GM23338 (cell line): ENCODE measurements around the gene SCRG1. TPM values are rescaled to one million over a fixed set of nuclear protein-coding genes. Genes with fewer than 3 reads are reported as not detected.

Source experiments
- ATAC-seq: fragments of 200-7000 bp; cut with Tn5 transposase; 3 replicates; pipeline ENCODE4 v1.9.1; 2020
- DNase-seq: peaks from one replicate; pipeline ENCODE4 v3.0.0-alpha.2; 2015; ENCODE audit warnings: low spot score
- H2AFZ ChIP-seq: fragments of 200-600 bp; sonication (generic); 2 replicates; pipeline ENCODE4 v1.8.0; 2016; ENCODE audit warnings: antibody characterized with exemption, mild to moderate bottlenecking, moderate library complexity
- H3F3A ChIP-seq: fragments of 200-600 bp; sonication (generic); replicated peaks from 2 replicates; pipeline ENCODE4 v1.8.0; 2017; ENCODE audit warnings: antibody characterized with exemption, mixed run types, low read depth
- H3K27ac ChIP-seq: fragments of 200-600 bp; sonication (generic); 2 replicates; pipeline ENCODE4 v1.6.1; 2016; ENCODE audit warnings: low read depth
- H3K27me3 ChIP-seq: fragments of 200-600 bp; sonication (generic); 2 replicates; pipeline ENCODE4 v1.8.0; 2016; ENCODE audit warnings: mild to moderate bottlenecking, mixed run types, moderate library complexity; ENCODE audit not compliant: insufficient read depth
- H3K36me3 ChIP-seq: fragments of 200-600 bp; sonication (generic); 2 replicates; pipeline ENCODE4 v1.8.0; 2016; ENCODE audit warnings: mild to moderate bottlenecking; ENCODE audit not compliant: insufficient read depth
- H3K4me1 ChIP-seq: fragments of 200-600 bp; sonication (generic); 2 replicates; pipeline ENCODE4 v1.8.0; 2016; ENCODE audit warnings: mild to moderate bottlenecking, moderate library complexity; ENCODE audit not compliant: insufficient read depth
- H3K4me2 ChIP-seq: fragments of 200-600 bp; sonication (generic); 2 replicates; pipeline ENCODE4 v1.7.1; 2017; ENCODE audit warnings: mixed run types
- H3K4me3 ChIP-seq: fragments of 200-600 bp; sonication (generic); 2 replicates; pipeline ENCODE4 v1.6.1; 2016; ENCODE audit warnings: mixed run types
- H3K79me2 ChIP-seq: fragments of 200-600 bp; sonication (generic); replicated peaks from 2 replicates; pipeline ENCODE4 v1.8.0; 2017; ENCODE audit warnings: mild to moderate bottlenecking; ENCODE audit not compliant: insufficient read depth
- H3K9me2 ChIP-seq: fragments of 200-600 bp; sonication (generic); 2 replicates; pipeline ENCODE4 v1.8.0; 2017; ENCODE audit not compliant: insufficient read depth
- H4K20me1 ChIP-seq: fragments of 200-600 bp; sonication (generic); replicated peaks from 2 replicates; pipeline ENCODE4 v1.8.0; 2017; ENCODE audit warnings: mild to moderate bottlenecking; ENCODE audit not compliant: insufficient read depth
- H3K27ac Mint-ChIP-seq: 2 replicates; pipeline ENCODE4 v1.8.0; 2020; ENCODE audit warnings: inconsistent platforms, mild to moderate bottlenecking, moderate library complexity, mixed read lengths
- H3K27me3 Mint-ChIP-seq: 3 replicates; pipeline ENCODE4 v1.8.0; 2022; ENCODE audit warnings: low read depth, mild to moderate bottlenecking, moderate library complexity, mixed read lengths, inconsistent platforms; ENCODE audit not compliant: insufficient read depth, poor library complexity
- H3K36me3 Mint-ChIP-seq: 3 replicates; pipeline ENCODE4 v1.8.0; 2021; ENCODE audit warnings: low read depth, mild to moderate bottlenecking, inconsistent platforms, moderate library complexity, mixed read lengths
- H3K4me1 Mint-ChIP-seq: 3 replicates; pipeline ENCODE4 v1.8.0; 2020; ENCODE audit warnings: mild to moderate bottlenecking, inconsistent platforms, mixed read lengths
- H3K4me3 Mint-ChIP-seq: 3 replicates; pipeline ENCODE4 v1.8.0; 2021; ENCODE audit warnings: moderate library complexity, mild to moderate bottlenecking, inconsistent platforms, mixed read lengths
- H3K9me3 Mint-ChIP-seq: 3 replicates; pipeline ENCODE4 v1.8.0; 2020; ENCODE audit warnings: moderate library complexity, mild to moderate bottlenecking, inconsistent platforms, mixed read lengths
- CREB1 ChIP-seq: fragments of 250-450 bp; sonication (Bioruptor Pico); IDR thresholded peaks from 2 replicates; pipeline ENCODE4 v1.5.0; 2020; ENCODE audit warnings: low read depth, mild to moderate bottlenecking, moderate library complexity
- CTCF ChIP-seq, 2 experiments: fragments of 200-600 bp in 1 of 2; sonication (generic) in 1 of 2; conservative IDR thresholded peaks; 2 replicates each; pipeline versions ENCODE4 v1.5.1 to v1.6.1; 2016 to 2017; ENCODE audit warnings: antibody characterized with exemption in 2 of 2, low read depth in 2 of 2, mild to moderate bottlenecking in 2 of 2, moderate library complexity in 1 of 2
- NANOG ChIP-seq: IDR thresholded peaks from 2 replicates; pipeline ENCODE4 v1.6.1; 2016; ENCODE audit warnings: antibody characterized with exemption, borderline replicate concordance
- POLR2AphosphoS5 ChIP-seq: IDR thresholded peaks from 2 replicates; pipeline ENCODE4 v1.6.1; 2016; ENCODE audit warnings: antibody characterized with exemption, low read depth
- STAT1 ChIP-seq: IDR thresholded peaks from one replicate; pipeline ENCODE4 v1.6.1; 2016; ENCODE audit warnings: antibody characterized with exemption; ENCODE audit not compliant: unreplicated experiment
- polyA plus RNA-seq: library from polyadenylated mRNA; unstranded; fragments of >200 nt; fragmentation: Nextera tagmentation; extraction: Ambion mirVana; gene quantifications from 2 replicates; pipeline ENCODE4 v1.2.1, GENCODE V29; 2016
- total RNA-seq: library from RNA; depleted of rRNA; stranded (reverse); fragments of >200 nt; shearing (Covaris generic); gene quantifications from 2 replicates; pipeline ENCODE4 v1.2.3, GENCODE V29; 2014
- TF ChIP-seq, protein P1 (sequence below): fragments of 250-450 bp; sonication (Bioruptor Pico); IDR thresholded peaks from 2 replicates; pipeline ENCODE4 v1.5.0; 2020; ENCODE audit warnings: mild to moderate bottlenecking, moderate library complexity

The SCRG1 gene
- total and polyA plus RNA-seq, 2 experiments from 2014 or later = 0.45 TPM; not detected in 1

- TF ChIP-seq, protein P1, sequence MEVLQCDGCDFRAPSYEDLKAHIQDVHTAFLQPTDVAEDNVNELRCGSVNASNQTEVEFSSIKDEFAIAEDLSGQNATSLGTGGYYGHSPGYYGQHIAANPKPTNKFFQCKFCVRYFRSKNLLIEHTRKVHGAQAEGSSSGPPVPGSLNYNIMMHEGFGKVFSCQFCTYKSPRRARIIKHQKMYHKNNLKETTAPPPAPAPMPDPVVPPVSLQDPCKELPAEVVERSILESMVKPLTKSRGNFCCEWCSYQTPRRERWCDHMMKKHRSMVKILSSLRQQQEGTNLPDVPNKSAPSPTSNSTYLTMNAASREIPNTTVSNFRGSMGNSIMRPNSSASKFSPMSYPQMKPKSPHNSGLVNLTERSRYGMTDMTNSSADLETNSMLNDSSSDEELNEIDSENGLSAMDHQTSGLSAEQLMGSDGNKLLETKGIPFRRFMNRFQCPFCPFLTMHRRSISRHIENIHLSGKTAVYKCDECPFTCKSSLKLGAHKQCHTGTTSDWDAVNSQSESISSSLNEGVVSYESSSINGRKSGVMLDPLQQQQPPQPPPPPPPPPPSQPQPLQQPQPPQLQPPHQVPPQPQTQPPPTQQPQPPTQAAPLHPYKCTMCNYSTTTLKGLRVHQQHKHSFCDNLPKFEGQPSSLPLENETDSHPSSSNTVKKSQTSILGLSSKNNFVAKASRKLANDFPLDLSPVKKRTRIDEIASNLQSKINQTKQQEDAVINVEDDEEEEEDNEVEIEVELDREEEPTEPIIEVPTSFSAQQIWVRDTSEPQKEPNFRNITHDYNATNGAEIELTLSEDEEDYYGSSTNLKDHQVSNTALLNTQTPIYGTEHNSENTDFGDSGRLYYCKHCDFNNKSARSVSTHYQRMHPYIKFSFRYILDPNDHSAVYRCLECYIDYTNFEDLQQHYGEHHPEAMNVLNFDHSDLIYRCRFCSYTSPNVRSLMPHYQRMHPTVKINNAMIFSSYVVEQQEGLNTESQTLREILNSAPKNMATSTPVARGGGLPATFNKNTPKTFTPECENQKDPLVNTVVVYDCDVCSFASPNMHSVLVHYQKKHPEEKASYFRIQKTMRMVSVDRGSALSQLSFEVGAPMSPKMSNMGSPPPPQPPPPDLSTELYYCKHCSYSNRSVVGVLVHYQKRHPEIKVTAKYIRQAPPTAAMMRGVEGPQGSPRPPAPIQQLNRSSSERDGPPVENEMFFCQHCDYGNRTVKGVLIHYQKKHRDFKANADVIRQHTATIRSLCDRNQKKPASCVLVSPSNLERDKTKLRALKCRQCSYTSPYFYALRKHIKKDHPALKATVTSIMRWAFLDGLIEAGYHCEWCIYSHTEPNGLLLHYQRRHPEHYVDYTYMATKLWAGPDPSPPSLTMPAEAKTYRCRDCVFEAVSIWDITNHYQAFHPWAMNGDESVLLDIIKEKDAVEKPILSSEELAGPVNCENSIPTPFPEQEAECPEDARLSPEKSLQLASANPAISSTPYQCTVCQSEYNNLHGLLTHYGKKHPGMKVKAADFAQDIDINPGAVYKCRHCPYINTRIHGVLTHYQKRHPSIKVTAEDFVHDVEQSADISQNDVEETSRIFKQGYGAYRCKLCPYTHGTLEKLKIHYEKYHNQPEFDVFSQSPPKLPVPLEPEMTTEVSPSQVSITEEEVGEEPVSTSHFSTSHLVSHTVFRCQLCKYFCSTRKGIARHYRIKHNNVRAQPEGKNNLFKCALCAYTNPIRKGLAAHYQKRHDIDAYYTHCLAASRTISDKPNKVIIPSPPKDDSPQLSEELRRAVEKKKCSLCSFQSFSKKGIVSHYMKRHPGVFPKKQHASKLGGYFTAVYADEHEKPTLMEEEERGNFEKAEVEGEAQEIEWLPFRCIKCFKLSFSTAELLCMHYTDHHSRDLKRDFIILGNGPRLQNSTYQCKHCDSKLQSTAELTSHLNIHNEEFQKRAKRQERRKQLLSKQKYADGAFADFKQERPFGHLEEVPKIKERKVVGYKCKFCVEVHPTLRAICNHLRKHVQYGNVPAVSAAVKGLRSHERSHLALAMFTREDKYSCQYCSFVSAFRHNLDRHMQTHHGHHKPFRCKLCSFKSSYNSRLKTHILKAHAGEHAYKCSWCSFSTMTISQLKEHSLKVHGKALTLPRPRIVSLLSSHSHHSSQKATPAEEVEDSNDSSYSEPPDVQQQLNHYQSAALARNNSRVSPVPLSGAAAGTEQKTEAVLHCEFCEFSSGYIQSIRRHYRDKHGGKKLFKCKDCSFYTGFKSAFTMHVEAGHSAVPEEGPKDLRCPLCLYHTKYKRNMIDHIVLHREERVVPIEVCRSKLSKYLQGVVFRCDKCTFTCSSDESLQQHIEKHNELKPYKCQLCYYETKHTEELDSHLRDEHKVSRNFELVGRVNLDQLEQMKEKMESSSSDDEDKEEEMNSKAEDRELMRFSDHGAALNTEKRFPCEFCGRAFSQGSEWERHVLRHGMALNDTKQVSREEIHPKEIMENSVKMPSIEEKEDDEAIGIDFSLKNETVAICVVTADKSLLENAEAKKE = no peak
- TF ChIP-seq POLR2AphosphoS5 (no peak), CREB1 (CRISPR knock-in tag) (no peak), STAT1 (no peak), NANOG (no peak)
Measured at GRCh38 chr4:173420801-173421200, 21.9 kb upstream of the SCRG1 start (continued).

DNA sequence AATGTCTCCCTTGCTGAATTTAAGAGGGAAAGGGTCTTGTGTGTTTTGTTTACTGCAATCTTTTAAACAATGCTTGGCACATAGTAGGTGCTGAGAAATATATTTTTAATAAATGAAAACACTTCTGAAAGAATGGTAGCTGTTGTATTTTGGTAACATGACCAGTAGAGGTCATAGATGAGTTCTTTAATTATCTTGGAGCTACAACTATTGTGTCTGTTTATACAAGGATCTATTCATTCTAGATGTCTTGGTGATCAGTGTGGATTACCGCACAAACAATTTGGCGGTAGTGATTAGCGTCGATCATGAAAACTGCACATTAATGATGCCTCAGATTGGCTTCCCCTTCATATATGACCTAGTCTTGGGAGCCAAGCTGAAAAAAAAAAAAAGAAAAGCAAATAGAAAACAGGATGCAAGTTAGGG is 21.4 kb upstream of the SCRG1 start:
- Histone ChIP-seq H3K4me1 (no peaks in the 10 kb centered on the region), H3K27me3 (no peaks in the 10 kb centered on the region), H2AFZ (no peak overlapping the region), H3K79me2 (no peaks in the 10 kb centered on the region), H3K4me3 (no peak overlapping the region), H3K4me2 (no peak overlapping the region), H3K9me2 (no peaks in the 10 kb centered on the region), H3K36me3 (no peaks in the 10 kb centered on the region), H3K27ac (no peak overlapping the region), H3F3A (no peaks in the 10 kb centered on the region; the same call in 1 of the 2 replicates), H4K20me1 (no peaks in the 10 kb centered on the region)
- H3K4me1 Mint-ChIP-seq = no peaks in the 10 kb centered on the region
- H3K27ac Mint-ChIP-seq = no peak overlapping the region
- peaks cover 7% of the 10 kb centered on the region for H3K27me3 Mint-ChIP-seq
- ATAC-seq = no peak
- no peaks in the 10 kb centered on the region for H3K36me3 Mint-ChIP-seq
- no peaks in the 10 kb centered on the region; the same call in 2 of the 3 replicates for H3K9me3 Mint-ChIP-seq
- peak; percentile 50 to 73 for TF ChIP-seq CTCF (conservative IDR thresholded peaks at IDR 0.05; ENCODE audit: low read depth in 2 of 2)
- no peak for TF ChIP-seq NANOG
- H3K4me3 Mint-ChIP-seq = no peak overlapping the region
- DNase-seq = peak; percentile 52
